Body of pancreas (tissue), 4 donors: Measurements from ENCODE around the gene UGT1A3. TPM values are rescaled to one million over a fixed set of nuclear protein-coding genes. Genes with fewer than 3 reads are reported as not detected.

Experiments
- ATAC-seq: fragments of 150-250 bp; one replicate; pipeline ENCODE4 v1.9.1; 2016
- DNase-seq, 4 donors: peaks; one replicate each; pipeline ENCODE4 v3.0.0-alpha.2; 2019
- H3K27ac ChIP-seq, 4 donors: fragments of 200-600 bp; sonication (generic); 1 replicate in 3 of 4; 2 replicates in 1 of 4; pipeline versions ENCODE4 v1.5.1 to v1.6.1; 2016 to 2019; ENCODE audit warnings: mild to moderate bottlenecking in 1 of 4, mixed read lengths in 1 of 4, moderate library complexity in 1 of 4
- H3K27me3 ChIP-seq, 2 donors: fragments of 200-600 bp; sonication (generic); one replicate each; pipeline ENCODE4 v1.6.0; 2016; ENCODE audit warnings: mild to moderate bottlenecking in 1 of 2
- H3K36me3 ChIP-seq, 2 donors: fragments of 200-600 bp; sonication (generic); replicated peaks in 1 of 2; 2 replicates each; pipeline ENCODE4 v1.5.1; 2016; ENCODE audit warnings: low read depth in 2 of 2; ENCODE audit not compliant: insufficient read depth in 1 of 2
- H3K4me1 ChIP-seq: fragments of 200-600 bp; sonication (generic); one replicate; pipeline ENCODE4 v1.6.0; 2016
- H3K4me3 ChIP-seq, 2 donors: fragments of 200-600 bp; sonication (generic); 1 replicate in 1 of 2; 2 replicates in 1 of 2; pipeline ENCODE4 v1.5.1; 2016 to 2019
- H3K9me3 ChIP-seq, 3 donors: fragments of 200-600 bp; sonication (generic); 1 replicate in 2 of 3; 2 replicates in 1 of 3; pipeline ENCODE4 v1.5.1; 2016
- CTCF ChIP-seq, 7 experiments: fragments of 450-650 bp in 4 of 7; fragments of 200-600 bp in 3 of 7; sonication (generic) in 3 of 7; IDR thresholded peaks; one replicate each; pipeline ENCODE4 v1.5.1; 2016 to 2019; ENCODE audit warnings: antibody characterized with exemption in 7 of 7
- POLR2A ChIP-seq, 3 donors: fragments of 450-650 bp; IDR thresholded peaks; one replicate each; pipeline ENCODE4 v1.6.1; 2016; ENCODE audit warnings: antibody characterized with exemption in 3 of 3, mild to moderate bottlenecking in 2 of 3
- WGBS, 2 donors: methylation state at CpG; one replicate each; pipeline ENCODE4 v1.1.5; 2017; 5-methylcytosine and 5-hydroxymethylcytosine counted together
- intact Hi-C: fragments of 100-400 bp; cut with DNase I; formaldehyde crosslinking; loops from one replicate; pipeline ENCODE4 v1.15.1; 2023
- total RNA-seq, 2 donors: library from RNA; depleted of rRNA; stranded (reverse); fragments of >200 nt; gene quantifications; one replicate each; pipeline ENCODE4 v1.1.0, GENCODE V29; 2016

Gene UGT1A3
- total RNA-seq, 2 donors from 2014 or later, result not detected

- Histone ChIP-seq H3K36me3 (no peaks in the 10 kb centered on the region), H3K4me1 (no peaks in the 10 kb centered on the region), H3K4me3 (no peak overlapping the region), H3K9me3 (no peaks in the 10 kb centered on the region), H3K27me3 (no peaks in the 10 kb centered on the region), H3K27ac (no peak overlapping the region)
- intact Hi-C loops, result no loop called here
- ATAC-seq, result no peak
- no peak for DNase-seq
- TF ChIP-seq CTCF (IDR thresholded peaks at IDR 0.05) (no peak), POLR2A (IDR thresholded peaks at IDR 0.05) (no peak)
- 82 to 84% methylated on average over 7 to 21 of the region's 21 CpGs for WGBS, 2 donors
Observed at GRCh38 chr2:233822101-233822771, 93.4 kb downstream of the UGT1A3 start.

Other genes with a start within 250 kb of the UGT1A3 start
- 10 to 100 TPM; 34.9 to 38.9 TPM for gene USP40, start 162.3 kb upstream of the UGT1A3 start, total RNA-seq
- not detected for gene UGT1A8, start 111.4 kb upstream of the UGT1A3 start, total RNA-seq
- under 1 TPM; 0.52 to 0.99 TPM for gene UGT1A10, start 92.6 kb upstream of the UGT1A3 start, total RNA-seq
- gene UGT1A9, start 57.1 kb upstream of the UGT1A3 start, total RNA-seq, result not detected
- gene UGT1A7, start 47.1 kb upstream of the UGT1A3 start, total RNA-seq, result not detected
- gene UGT1A6, start 36.2 kb upstream of the UGT1A3 start, total RNA-seq, result under 1 TPM in 1 of 2 donors, not detected in 1; 0.33 TPM
- gene UGT1A5, start 16.1 kb upstream of the UGT1A3 start, total RNA-seq, result not detected
- gene UGT1A4, start 10.3 kb upstream of the UGT1A3 start, total RNA-seq, result 1 to 10 TPM in 1 of 2 donors, not detected in 1; 3.3 TPM
- gene UGT1A1, start 31.2 kb downstream of the UGT1A3 start, total RNA-seq, result not detected
- not detected for gene MROH2A, start 49.3 kb downstream of the UGT1A3 start, total RNA-seq
- 1 to 10 TPM in 1 of 2 donors, not detected in 1; 3.6 TPM for gene HJURP, start 125.5 kb downstream of the UGT1A3 start, total RNA-seq
- gene TRPM8, start 188.3 kb downstream of the UGT1A3 start, total RNA-seq, result under 1 TPM in 1 of 2 donors, not detected in 1; 0.78 TPM